Uterus (tissue), 4 donors: ENCODE results near the gene RASGRP1. TPM values are rescaled to one million over a fixed set of nuclear protein-coding genes. Genes with fewer than 3 reads are reported as not detected.

Source experiments
- DNase-seq, 2 donors: peaks; one replicate each; pipeline ENCODE4 v3.0.0-alpha.2; 2019 to 2020
- H3K27ac ChIP-seq, 2 donors: fragments of 200-600 bp; sonication (generic); 1 replicate in 1 of 2; 2 replicates in 1 of 2; pipeline ENCODE4 v1.5.1; 2016 to 2018
- H3K27me3 ChIP-seq, 2 donors: fragments of 200-600 bp; sonication (generic); one replicate each; pipeline ENCODE4 v1.5.1; 2018 to 2019; ENCODE audit warnings: control low read depth in 1 of 2
- H3K36me3 ChIP-seq, 2 donors: fragments of 200-600 bp; sonication (generic); one replicate each; pipeline ENCODE4 v1.5.1; 2019; ENCODE audit warnings: control low read depth in 1 of 2
- H3K4me1 ChIP-seq, 2 donors: fragments of 200-600 bp; sonication (generic); one replicate each; pipeline ENCODE4 v1.5.1; 2018 to 2019; ENCODE audit warnings: control low read depth in 1 of 2
- H3K4me3 ChIP-seq, 2 donors: fragments of 200-600 bp; sonication (generic); 1 replicate in 1 of 2; 2 replicates in 1 of 2; pipeline ENCODE4 v1.5.1; 2018 to 2019; ENCODE audit warnings: mild to moderate bottlenecking in 1 of 2
- H3K9me3 ChIP-seq, 2 donors: fragments of 200-600 bp; sonication (generic); one replicate each; pipeline ENCODE4 v1.5.1; 2019; ENCODE audit warnings: control low read depth in 1 of 2
- POLR2A ChIP-seq, 2 donors: fragments of 450-650 bp; IDR thresholded peaks; one replicate each; pipeline ENCODE4 v1.6.1; 2016; ENCODE audit warnings: antibody characterized with exemption in 2 of 2, mild to moderate bottlenecking in 1 of 2, moderate library complexity in 1 of 2
- intact Hi-C: fragments of 100-400 bp; cut with DNase I; formaldehyde crosslinking; loops from one replicate; pipeline ENCODE4 v1.15.1; 2023; ENCODE audit warnings: low total_unique reads
- total RNA-seq, 4 donors: library from RNA; depleted of rRNA in 3 of 4; stranded (reverse); fragments of >200 nt in 3 of 4; gene quantifications; one replicate each; pipeline versions ENCODE4 v1.1.0 to v1.2.4, GENCODE V29; 2014 to 2023
- TF ChIP-seq, protein P1 (sequence below), 4 experiments: fragments of 200-600 bp in 2 of 4; fragments of 450-650 bp in 2 of 4; sonication (generic) in 2 of 4; IDR thresholded peaks; one replicate each; pipeline ENCODE4 v1.5.1; 2016 to 2019; ENCODE audit warnings: antibody characterized with exemption in 4 of 4, mild to moderate bottlenecking in 2 of 4, moderate library complexity in 1 of 4
- donor health status: DM: yes; HTN: yes; CAD: no.

RASGRP1 gene
- total RNA-seq, 4 donors from 2014 or later: under 0.01 to 0.82 (median 0.48) TPM; not detected in 1

DNA sequence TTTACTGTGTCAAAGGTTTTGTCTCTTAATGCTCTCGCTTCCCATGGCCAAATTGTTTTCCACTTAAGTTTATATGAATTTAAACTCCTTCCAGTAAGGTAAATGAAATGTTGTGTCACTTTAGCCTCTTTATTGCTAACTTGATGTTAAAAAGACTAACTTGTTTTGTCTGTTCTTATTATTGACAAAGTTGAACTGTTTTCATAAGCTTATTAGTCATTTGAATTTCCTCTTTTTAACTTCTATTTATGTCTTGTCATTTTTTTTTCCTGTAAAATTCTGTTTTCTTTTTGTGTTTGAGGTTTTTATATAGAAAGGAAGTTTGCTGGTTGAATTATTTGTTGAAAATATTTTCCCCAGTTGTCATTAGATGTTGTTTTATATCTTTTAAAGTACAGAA, 84.9 kb downstream of the RASGRP1 start:
- Histone ChIP-seq H3K27me3 (no peaks in the 10 kb centered on the region), H3K9me3 (no peaks in the 10 kb centered on the region), H3K4me3 (no peak overlapping the region), H3K4me1 (no peaks in the 10 kb centered on the region), H3K27ac (no peak overlapping the region), H3K36me3 (no peaks in the 10 kb centered on the region)
- TF ChIP-seq, protein P1, sequence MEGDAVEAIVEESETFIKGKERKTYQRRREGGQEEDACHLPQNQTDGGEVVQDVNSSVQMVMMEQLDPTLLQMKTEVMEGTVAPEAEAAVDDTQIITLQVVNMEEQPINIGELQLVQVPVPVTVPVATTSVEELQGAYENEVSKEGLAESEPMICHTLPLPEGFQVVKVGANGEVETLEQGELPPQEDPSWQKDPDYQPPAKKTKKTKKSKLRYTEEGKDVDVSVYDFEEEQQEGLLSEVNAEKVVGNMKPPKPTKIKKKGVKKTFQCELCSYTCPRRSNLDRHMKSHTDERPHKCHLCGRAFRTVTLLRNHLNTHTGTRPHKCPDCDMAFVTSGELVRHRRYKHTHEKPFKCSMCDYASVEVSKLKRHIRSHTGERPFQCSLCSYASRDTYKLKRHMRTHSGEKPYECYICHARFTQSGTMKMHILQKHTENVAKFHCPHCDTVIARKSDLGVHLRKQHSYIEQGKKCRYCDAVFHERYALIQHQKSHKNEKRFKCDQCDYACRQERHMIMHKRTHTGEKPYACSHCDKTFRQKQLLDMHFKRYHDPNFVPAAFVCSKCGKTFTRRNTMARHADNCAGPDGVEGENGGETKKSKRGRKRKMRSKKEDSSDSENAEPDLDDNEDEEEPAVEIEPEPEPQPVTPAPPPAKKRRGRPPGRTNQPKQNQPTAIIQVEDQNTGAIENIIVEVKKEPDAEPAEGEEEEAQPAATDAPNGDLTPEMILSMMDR (IDR thresholded peaks at IDR 0.05): no peak
- TF ChIP-seq POLR2A (IDR thresholded peaks at IDR 0.05): no peak
- no peak for DNase-seq
- intact Hi-C loops: no loop called here

DNA sequence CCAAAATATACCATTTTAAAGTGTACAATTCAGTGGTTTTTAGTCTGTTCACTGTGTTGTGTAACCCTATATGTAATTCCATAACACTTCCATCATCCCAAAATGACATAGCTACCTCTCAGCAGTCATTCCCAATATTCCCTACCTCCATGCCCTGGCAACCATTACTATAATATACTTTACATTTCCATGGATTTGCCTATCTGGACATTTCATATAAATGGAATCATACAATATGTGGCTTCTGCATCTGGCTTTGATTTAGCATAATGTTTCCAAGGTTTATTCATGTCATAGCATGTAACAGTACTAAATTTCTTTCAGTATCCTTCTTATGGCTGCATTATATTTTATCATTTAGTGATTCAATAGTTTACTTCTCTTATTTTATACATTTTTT, 85.3 kb downstream of the RASGRP1 start:
- Histone ChIP-seq H3K4me3 (no peak overlapping the region), H3K4me1 (no peaks in the 10 kb centered on the region), H3K9me3 (no peaks in the 10 kb centered on the region), H3K36me3 (no peaks in the 10 kb centered on the region), H3K27ac (no peak overlapping the region), H3K27me3 (no peaks in the 10 kb centered on the region)
- TF ChIP-seq, protein P1 (IDR thresholded peaks at IDR 0.05): no peak
- TF ChIP-seq POLR2A (IDR thresholded peaks at IDR 0.05): no peak
- no peak for DNase-seq
- intact Hi-C loops: no loop called here

DNA sequence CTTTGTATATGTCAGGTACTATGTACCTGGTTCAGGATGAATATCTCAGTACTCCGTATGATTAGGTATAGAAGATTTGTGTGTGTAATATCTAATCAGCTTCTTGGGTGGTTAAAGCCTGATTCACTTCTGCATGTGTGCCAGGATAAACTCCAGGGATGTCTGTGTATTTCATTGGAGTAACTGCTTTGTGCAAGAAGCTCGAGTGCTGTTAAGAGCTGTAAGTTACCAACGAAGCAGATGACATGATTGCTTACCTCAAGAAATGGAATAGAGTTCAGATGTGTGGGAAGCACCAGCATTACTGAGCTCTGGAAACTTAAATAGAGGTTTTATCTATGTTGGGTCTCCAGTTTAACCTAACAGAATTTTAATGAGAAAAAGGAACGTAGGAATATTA, 87.0 kb downstream of the RASGRP1 start:
- H3K4me3 ChIP-seq: no peak overlapping the region
- H3K4me1 ChIP-seq: no peaks in the 10 kb centered on the region
- H3K27me3 ChIP-seq: no peaks in the 10 kb centered on the region
- no peak overlapping the region for H3K27ac ChIP-seq
- TF ChIP-seq, protein P1 (IDR thresholded peaks at IDR 0.05): no peak
- TF ChIP-seq POLR2A (IDR thresholded peaks at IDR 0.05): no peak
- no peak for DNase-seq
- intact Hi-C loops: no loop called here
- H3K9me3 ChIP-seq: no peaks in the 10 kb centered on the region
- H3K36me3 ChIP-seq: no peaks in the 10 kb centered on the region

DNA sequence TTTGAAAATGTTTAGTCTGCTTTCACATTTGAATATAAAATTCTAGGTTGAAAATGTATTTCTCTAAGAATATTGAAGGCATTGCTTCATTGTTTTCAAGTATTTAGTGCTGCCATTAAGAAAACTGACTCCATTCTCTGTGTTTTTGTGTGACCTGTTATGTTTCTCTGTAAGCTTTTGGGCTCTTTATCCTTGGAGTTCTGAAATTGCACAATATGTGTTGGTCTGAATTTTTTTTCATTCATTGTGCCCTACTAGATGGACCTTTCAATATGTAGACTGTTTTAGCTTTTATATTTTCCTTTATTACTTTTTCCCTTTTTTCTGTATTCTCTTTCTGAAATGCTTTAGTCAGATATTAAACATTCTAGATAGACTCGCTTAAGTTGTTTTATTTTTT, 88.5 kb downstream of the RASGRP1 start:
- no peak for DNase-seq
- intact Hi-C loops: no loop called here
- TF ChIP-seq, protein P1 (IDR thresholded peaks at IDR 0.05): no peak
- TF ChIP-seq POLR2A (IDR thresholded peaks at IDR 0.05): no peak
- no peak overlapping the region for H3K27ac ChIP-seq
- H3K36me3 ChIP-seq: no peaks in the 10 kb centered on the region
- no peaks in the 10 kb centered on the region for H3K4me1 ChIP-seq
- H3K4me3 ChIP-seq: no peak overlapping the region
- H3K9me3 ChIP-seq: no peaks in the 10 kb centered on the region
- no peaks in the 10 kb centered on the region for H3K27me3 ChIP-seq

GRCh38 chr15:38475361-38475760, 89.3 kb downstream of the RASGRP1 start:
- no peak overlapping the region for H3K27ac ChIP-seq
- DNase-seq: no peak
- H3K9me3 ChIP-seq: no peaks in the 10 kb centered on the region
- no peaks in the 10 kb centered on the region for H3K27me3 ChIP-seq
- H3K4me3 ChIP-seq: no peak overlapping the region
- no peaks in the 10 kb centered on the region for H3K4me1 ChIP-seq
- TF ChIP-seq, protein P1 (IDR thresholded peaks at IDR 0.05): no peak
- TF ChIP-seq POLR2A (IDR thresholded peaks at IDR 0.05): no peak
- intact Hi-C loops: no loop called here
- no peaks in the 10 kb centered on the region for H3K36me3 ChIP-seq
